ENCODE data around the gene PLEKHA7. TPM values are rescaled to one million over a fixed set of nuclear protein-coding genes. Genes with fewer than 3 reads are reported as not detected.
"Not testable (repeated sequence)": the region's sequence is repeated elsewhere in the genome, so short reads cannot be mapped to it uniquely, and the experiment has no call there.

The PLEKHA7 gene
- total RNA-seq, 2 donors from 2014 or later: 55.6 to 65.9 TPM

DNA sequence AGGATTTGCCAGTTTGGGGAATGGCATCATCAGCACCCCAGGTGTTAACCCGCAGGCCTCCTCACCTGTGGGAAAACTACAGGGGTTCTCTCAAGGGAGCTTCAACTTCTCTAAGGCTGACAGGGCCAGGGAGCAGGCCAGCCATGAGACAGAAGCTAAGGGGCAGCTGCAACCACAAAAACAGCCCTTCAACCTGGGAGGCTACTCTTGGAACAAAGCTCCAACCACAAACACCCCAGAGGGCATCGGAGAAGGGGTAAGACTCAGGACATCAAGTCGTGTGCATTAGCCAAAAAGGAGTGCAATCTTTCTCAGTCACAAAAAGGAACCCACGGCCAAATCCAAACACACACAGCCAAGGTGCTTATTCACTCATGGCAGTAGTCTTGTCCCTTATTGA, 103.0 kb downstream of the PLEKHA7 start:
- H3K36me3 ChIP-seq: no peaks in the 10 kb centered on the region
- no peak overlapping the region for H3K27ac ChIP-seq
- no peak overlapping the region for H3K4me3 ChIP-seq
- H3K27me3 ChIP-seq: no peaks in the 10 kb centered on the region
- intact Hi-C loops (cut with DNase I): loop anchor here (10.0 kb wide), 1 partner anchor 86 kb away; no protein-coding TSS in a partner anchor
- no peaks in the 10 kb centered on the region for H3K9me3 ChIP-seq
- no peak for DNase-seq
- TF ChIP-seq CTCF (IDR thresholded peaks at IDR 0.05): no peak
- H3K4me1 ChIP-seq: no peaks in the 10 kb centered on the region
- no peak overlapping the region for H3K9ac ChIP-seq (ENCODE audit: low read depth in 2 of 2, low read length in 2 of 2)

DNA sequence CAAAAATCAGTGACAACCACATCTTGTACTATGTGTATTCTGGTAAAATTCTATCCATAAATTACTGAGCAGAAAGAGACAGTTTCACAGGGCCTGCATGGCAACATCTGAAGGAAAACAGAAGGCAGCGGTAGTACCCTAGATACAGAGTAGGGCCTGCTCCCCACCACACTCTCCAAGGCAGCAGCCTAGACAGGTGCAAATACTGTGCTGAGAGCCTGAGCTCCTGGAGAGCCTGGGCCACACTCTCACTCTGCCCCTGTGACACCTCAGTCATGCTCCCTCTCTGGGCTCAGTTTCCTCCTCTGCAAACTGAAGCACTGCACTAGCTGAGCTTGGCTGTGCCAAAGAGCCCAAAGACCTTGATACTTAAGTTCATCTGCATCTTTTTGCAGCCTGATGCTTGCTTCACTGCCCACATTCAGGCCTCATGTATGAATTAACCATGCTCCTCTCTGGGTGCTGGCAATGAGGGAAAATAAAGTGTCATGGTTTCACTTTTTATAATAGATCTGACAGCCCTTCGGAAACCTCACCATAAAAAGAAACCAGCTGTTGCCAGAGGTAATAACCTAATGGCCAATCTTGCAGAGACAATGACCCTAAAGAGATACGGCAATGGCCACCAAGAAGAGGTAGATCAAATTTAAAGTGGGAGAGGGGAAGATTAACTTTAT, 104.7 kb downstream of the PLEKHA7 start:
- DNase-seq: no peak
- no peaks in the 10 kb centered on the region for H3K36me3 ChIP-seq
- intact Hi-C loops (cut with DNase I): loop anchor here (10.0 kb wide), 1 partner anchor 85 kb away; no protein-coding TSS in a partner anchor

DNA sequence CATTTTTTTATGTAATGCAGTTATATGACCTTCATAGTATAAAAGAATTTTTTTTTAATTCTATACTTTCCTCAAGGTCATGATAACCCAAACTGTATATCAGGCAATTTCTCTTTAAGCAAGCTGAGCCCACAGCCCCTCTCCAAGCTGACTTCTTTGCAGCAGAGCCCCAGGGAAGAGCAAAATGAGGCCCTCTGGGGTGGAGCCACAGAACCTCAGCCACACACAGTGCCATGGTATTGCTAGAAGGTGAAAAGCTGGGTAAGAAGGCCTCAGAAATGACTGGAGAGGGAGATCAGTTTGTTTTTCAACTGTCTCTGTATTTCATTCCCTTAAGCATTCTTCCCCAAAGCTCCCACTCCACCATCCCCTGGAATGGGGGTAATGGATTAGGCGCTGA, 108.8 kb downstream of the PLEKHA7 start:
- H3K4me1 ChIP-seq: peaks cover 2% of the 10 kb centered on the region
- H3K27ac ChIP-seq: no peak overlapping the region
- H3K27me3 ChIP-seq: no peaks in the 10 kb centered on the region
- H3K9me3 ChIP-seq: no peaks in the 10 kb centered on the region
- H3K4me3 ChIP-seq: no peak overlapping the region
- intact Hi-C loops (cut with DNase I): no loop called here
- TF ChIP-seq CTCF (IDR thresholded peaks at IDR 0.05): no peak
- H3K9ac ChIP-seq (ENCODE audit: low read depth in 2 of 2, low read length in 2 of 2): no peak overlapping the region
- no peak for DNase-seq
- H3K36me3 ChIP-seq: no peaks in the 10 kb centered on the region

More for the DNA sequence above, 104.7 kb downstream of the PLEKHA7 start:
- H3K4me3 ChIP-seq: no peak overlapping the region
- TF ChIP-seq CTCF (IDR thresholded peaks at IDR 0.05): no peak
- no peak overlapping the region for H3K27ac ChIP-seq
- H3K4me1 ChIP-seq: no peaks in the 10 kb centered on the region
- H3K27me3 ChIP-seq: no peaks in the 10 kb centered on the region
- no peak overlapping the region for H3K9ac ChIP-seq (ENCODE audit: low read depth in 2 of 2, low read length in 2 of 2)
- H3K9me3 ChIP-seq: no peaks in the 10 kb centered on the region

DNA sequence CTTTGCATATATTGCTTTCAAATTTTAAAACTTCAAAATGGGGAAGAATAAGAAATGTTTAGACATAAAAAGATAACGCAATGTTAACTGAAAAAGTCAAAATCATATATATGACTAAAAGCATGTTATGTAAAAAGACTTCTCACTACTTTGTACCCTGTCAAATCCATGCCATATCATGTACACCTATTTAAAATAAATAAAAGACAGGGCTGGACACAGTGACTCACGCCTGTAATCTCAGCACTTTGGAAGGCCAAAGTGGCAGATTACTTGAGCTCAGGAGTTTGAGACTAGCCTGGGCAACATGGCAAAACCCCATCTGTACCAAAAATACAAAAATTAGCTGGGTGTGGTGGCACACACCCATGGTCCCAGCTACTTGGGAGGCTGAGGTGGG, 109.5 kb downstream of the PLEKHA7 start:
- H3K4me1 ChIP-seq; H3K9me3 ChIP-seq; H3K27me3 ChIP-seq; H3K27ac ChIP-seq; intact Hi-C loops (cut with DNase I); H3K4me3 ChIP-seq; DNase-seq; H3K9ac ChIP-seq (ENCODE audit: low read depth in 2 of 2, low read length in 2 of 2); H3K36me3 ChIP-seq: not testable (repeated sequence)

DNA sequence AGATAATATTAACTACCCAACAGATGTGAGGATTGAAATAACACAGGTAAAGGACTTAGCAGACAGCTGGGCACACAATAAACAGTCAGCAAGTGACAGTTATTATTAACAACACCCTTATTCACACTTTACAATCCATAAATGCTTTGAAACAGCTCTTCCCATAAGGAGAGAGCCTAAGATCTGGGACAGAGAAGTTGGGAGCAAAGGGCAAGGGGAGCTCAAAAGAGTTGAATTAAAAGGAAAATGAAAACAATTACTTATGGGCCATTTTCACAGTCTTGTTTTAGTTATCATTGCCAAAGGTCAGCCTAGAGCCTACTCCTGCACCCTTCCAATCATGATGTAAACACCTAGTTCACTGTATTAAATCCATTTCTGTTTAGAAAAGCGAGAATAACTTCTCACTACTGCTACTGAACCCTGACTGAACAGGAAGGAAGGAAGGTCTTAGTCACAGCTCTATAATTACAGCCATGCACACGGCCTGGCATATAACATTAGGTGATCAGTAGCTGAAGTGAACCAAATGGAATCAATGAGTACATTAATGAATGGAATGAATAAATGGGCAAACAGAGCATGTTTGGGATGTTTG, 111.3 kb downstream of the PLEKHA7 start:
- Histone ChIP-seq H3K4me1 (peaks cover 11% of the 10 kb centered on the region), H3K36me3 (no peaks in the 10 kb centered on the region), H3K4me3 (no peak overlapping the region), H3K9me3 (no peaks in the 10 kb centered on the region), H3K9ac (ENCODE audit: low read depth in 2 of 2, low read length in 2 of 2) (no peak overlapping the region), H3K27ac (peak overlapping the region; percentile 62), H3K27me3 (no peaks in the 10 kb centered on the region)
- no peak for TF ChIP-seq CTCF (IDR thresholded peaks at IDR 0.05)
- intact Hi-C loops (cut with DNase I): no loop called here
- no peak for DNase-seq

GRCh38 chr11:16902182-16902581, 112.0 kb downstream of the PLEKHA7 start:
- Histone ChIP-seq H3K9me3 (no peaks in the 10 kb centered on the region), H3K27me3 (no peaks in the 10 kb centered on the region), H3K27ac (peak overlapping the region; percentile 62), H3K4me3 (no peak overlapping the region), H3K36me3 (no peaks in the 10 kb centered on the region), H3K9ac (ENCODE audit: low read depth in 2 of 2, low read length in 2 of 2) (no peak overlapping the region), H3K4me1 (peaks cover 11% of the 10 kb centered on the region)
- intact Hi-C loops (cut with DNase I): no loop called here
- DNase-seq: no peak
- TF ChIP-seq CTCF (IDR thresholded peaks at IDR 0.05): no peak
